IMR-90 (cell line): ENCODE measurements around the gene PCSK5.

Experiments used
- CEBPB ChIP-seq: IDR thresholded peaks from 2 replicates; pipeline ENCODE4 v1.6.1; 2012; ENCODE audit warnings: low read depth, low read length, improper control_type of control experiment
- CHD1 ChIP-seq: IDR thresholded peaks from 2 replicates; pipeline ENCODE4 v1.6.1; 2012; ENCODE audit warnings: low read depth, low read length, improper control_type of control experiment
- FOS ChIP-seq: fragments of 150-350 bp; IDR thresholded peaks from 2 replicates; pipeline ENCODE4 v1.6.1; 2016; ENCODE audit warnings: low read depth, low read length
- MAFK ChIP-seq: IDR thresholded peaks from 2 replicates; pipeline ENCODE4 v1.6.1; 2012; ENCODE audit warnings: low read depth, low read length, improper control_type of control experiment
- MXI1 ChIP-seq: IDR thresholded peaks from 2 replicates; pipeline ENCODE4 v1.6.1; 2012; ENCODE audit warnings: low read depth, mild to moderate bottlenecking, low read length, moderate library complexity, borderline replicate concordance
- NFE2L2 ChIP-seq: fragments of 150-350 bp; IDR thresholded peaks from 2 replicates; pipeline ENCODE4 v1.6.1; 2016; ENCODE audit warnings: low read depth, mild to moderate bottlenecking, low read length
- POLR2A ChIP-seq: IDR thresholded peaks from 2 replicates; pipeline ENCODE4 v1.6.1; 2012; ENCODE audit warnings: mild to moderate bottlenecking, low read depth, low read length
- RAD21 ChIP-seq: IDR thresholded peaks from 2 replicates; pipeline ENCODE4 v1.6.1; 2012; ENCODE audit warnings: low read length, improper control_type of control experiment
- RCOR1 ChIP-seq: IDR thresholded peaks from 2 replicates; pipeline ENCODE4 v1.6.1; 2012; ENCODE audit warnings: mild to moderate bottlenecking, low read length, improper control_type of control experiment; ENCODE audit not compliant: insufficient replicate concordance
- RFX5 ChIP-seq: IDR thresholded peaks from 2 replicates; pipeline ENCODE4 v1.8.0; 2012; ENCODE audit warnings: low read depth, mild to moderate bottlenecking, low read length, moderate library complexity
- SMC3 ChIP-seq: fragments of 150-350 bp; IDR thresholded peaks from 2 replicates; pipeline ENCODE4 v1.6.1; 2016; ENCODE audit warnings: low read depth, mild to moderate bottlenecking, antibody characterized with exemption, low read length, moderate library complexity
- TF ChIP-seq, protein P1 (sequence below): conservative IDR thresholded peaks from 2 replicates; pipeline ENCODE4 v1.5.1; 2012; ENCODE audit warnings: mild to moderate bottlenecking, low read depth, low read length, improper control_type of control experiment
- TF ChIP-seq, protein P2 (sequence below): fragments of 150-350 bp; IDR thresholded peaks from 2 replicates; pipeline ENCODE4 v1.6.1; 2017; ENCODE audit warnings: mild to moderate bottlenecking, antibody characterized with exemption, low read length, low read depth

GRCh38 chr9:75851917-75852316 lies 38.6 kb upstream of the PCSK5 start:
- TF ChIP-seq POLR2A (no peak), RAD21 (no peak), RFX5 (no peak), NFE2L2 (no peak), CEBPB (no peak), SMC3 (no peak), FOS (no peak), RCOR1 (no peak), MXI1 (no peak), MAFK (no peak), CHD1 (no peak)
- TF ChIP-seq, protein P1, sequence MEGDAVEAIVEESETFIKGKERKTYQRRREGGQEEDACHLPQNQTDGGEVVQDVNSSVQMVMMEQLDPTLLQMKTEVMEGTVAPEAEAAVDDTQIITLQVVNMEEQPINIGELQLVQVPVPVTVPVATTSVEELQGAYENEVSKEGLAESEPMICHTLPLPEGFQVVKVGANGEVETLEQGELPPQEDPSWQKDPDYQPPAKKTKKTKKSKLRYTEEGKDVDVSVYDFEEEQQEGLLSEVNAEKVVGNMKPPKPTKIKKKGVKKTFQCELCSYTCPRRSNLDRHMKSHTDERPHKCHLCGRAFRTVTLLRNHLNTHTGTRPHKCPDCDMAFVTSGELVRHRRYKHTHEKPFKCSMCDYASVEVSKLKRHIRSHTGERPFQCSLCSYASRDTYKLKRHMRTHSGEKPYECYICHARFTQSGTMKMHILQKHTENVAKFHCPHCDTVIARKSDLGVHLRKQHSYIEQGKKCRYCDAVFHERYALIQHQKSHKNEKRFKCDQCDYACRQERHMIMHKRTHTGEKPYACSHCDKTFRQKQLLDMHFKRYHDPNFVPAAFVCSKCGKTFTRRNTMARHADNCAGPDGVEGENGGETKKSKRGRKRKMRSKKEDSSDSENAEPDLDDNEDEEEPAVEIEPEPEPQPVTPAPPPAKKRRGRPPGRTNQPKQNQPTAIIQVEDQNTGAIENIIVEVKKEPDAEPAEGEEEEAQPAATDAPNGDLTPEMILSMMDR = no peak
- TF ChIP-seq, protein P2, sequence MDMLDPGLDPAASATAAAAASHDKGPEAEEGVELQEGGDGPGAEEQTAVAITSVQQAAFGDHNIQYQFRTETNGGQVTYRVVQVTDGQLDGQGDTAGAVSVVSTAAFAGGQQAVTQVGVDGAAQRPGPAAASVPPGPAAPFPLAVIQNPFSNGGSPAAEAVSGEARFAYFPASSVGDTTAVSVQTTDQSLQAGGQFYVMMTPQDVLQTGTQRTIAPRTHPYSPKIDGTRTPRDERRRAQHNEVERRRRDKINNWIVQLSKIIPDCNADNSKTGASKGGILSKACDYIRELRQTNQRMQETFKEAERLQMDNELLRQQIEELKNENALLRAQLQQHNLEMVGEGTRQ = no peak
